SU-DHL-6 (cell line): Measurements from ENCODE around the gene CAMKK1.

Source experiments
- H2AFZ ChIP-seq: fragments of 200-600 bp; sonication (generic); 2 replicates; pipeline ENCODE4 v1.6.1; 2014; ENCODE audit warnings: low read depth, mild to moderate bottlenecking, moderate library complexity, mixed read lengths, antibody characterized with exemption, low read length; ENCODE audit not compliant: severe bottlenecking
- H3F3A ChIP-seq: fragments of 200-600 bp; shearing (Covaris generic); 2 replicates; pipeline ENCODE4 v1.6.0; 2016; ENCODE audit warnings: antibody characterized with exemption, mild to moderate bottlenecking; ENCODE audit not compliant: insufficient read depth
- H3K27ac ChIP-seq: fragments of 200-600 bp; sonication (generic); 2 replicates; pipeline ENCODE4 v1.5.1; 2016; ENCODE audit warnings: low read depth, mild to moderate bottlenecking, low read length, moderate library complexity, mixed read lengths
- H3K27me3 ChIP-seq: fragments of 200-600 bp; sonication (generic), shearing (Covaris generic); 2 replicates; pipeline ENCODE4 v1.6.0; 2014; ENCODE audit warnings: mild to moderate bottlenecking, low read length
- H3K36me3 ChIP-seq: fragments of 200-600 bp; sonication (generic); 2 replicates; pipeline ENCODE4 v1.6.1; 2014; ENCODE audit warnings: mild to moderate bottlenecking, low read length, mixed read lengths
- H3K4me2 ChIP-seq: fragments of 300-600, 200-600 bp; shearing (Covaris generic), sonication (generic); 2 replicates; pipeline ENCODE4 v1.6.0; 2014; ENCODE audit warnings: low read length, low read depth, mild to moderate bottlenecking; ENCODE audit not compliant: poor library complexity, severe bottlenecking
- H3K4me3 ChIP-seq: fragments of 200-600 bp; sonication (generic); 2 replicates; pipeline ENCODE4 v1.5.1; 2014; ENCODE audit warnings: antibody characterized with exemption, low read length, mild to moderate bottlenecking, mixed read lengths; ENCODE audit not compliant: insufficient read depth, poor library complexity, severe bottlenecking
- H3K79me2 ChIP-seq: fragments of 200-600 bp; sonication (generic); 2 replicates; pipeline ENCODE4 v1.6.1; 2014; ENCODE audit warnings: mild to moderate bottlenecking, low read length, moderate library complexity; ENCODE audit not compliant: insufficient read depth
- H3K9ac ChIP-seq: fragments of 200-600 bp; sonication (generic); 2 replicates; pipeline ENCODE4 v1.7.0; 2014; ENCODE audit warnings: mild to moderate bottlenecking, low read length
- H3K9me2 ChIP-seq: fragments of 200-600 bp; sonication (generic); replicated peaks from 2 replicates; pipeline ENCODE4 v1.6.1; 2014; ENCODE audit warnings: low read length; ENCODE audit not compliant: insufficient read depth
- H3K9me3 ChIP-seq: fragments of 200-600 bp; sonication (generic); 2 replicates; pipeline ENCODE4 v1.6.1; 2014; ENCODE audit warnings: low read length, mixed read lengths; ENCODE audit not compliant: insufficient read depth
- H4K20me1 ChIP-seq: fragments of 200-600 bp; sonication (generic); 2 replicates; pipeline ENCODE4 v1.6.1; 2014; ENCODE audit warnings: low read depth, mild to moderate bottlenecking, antibody characterized with exemption, low read length, moderate library complexity, mixed read lengths
- CTCF ChIP-seq: fragments of 200-600 bp; sonication (generic); IDR thresholded peaks from one replicate; pipeline ENCODE4 v1.5.1; 2017; ENCODE audit warnings: antibody characterized with exemption, mild to moderate bottlenecking, low read length, moderate library complexity; ENCODE audit not compliant: insufficient read depth, poor library complexity, severe bottlenecking
- EZH2phosphoT487 ChIP-seq: fragments of 200-600 bp; sonication (generic), shearing (Covaris generic); conservative IDR thresholded peaks from 2 replicates; pipeline ENCODE4 v1.6.1; 2018; ENCODE audit warnings: mild to moderate bottlenecking, antibody characterized with exemption, low read length, moderate library complexity, mixed read lengths

Gene CAMKK1

GRCh38 chr17:3892095-3892998, 506 bp downstream of the CAMKK1 start:
- Histone ChIP-seq H3K9me3 (no peaks in the 10 kb centered on the region), H3K36me3 (no peaks in the 10 kb centered on the region), H3K4me3 (peak overlapping the region; percentile 64), H3K4me2 (peak overlapping the region; percentile 86), H3K27me3 (no peaks in the 10 kb centered on the region), H3K27ac (no peak overlapping the region), H3K9me2 (no peaks in the 10 kb centered on the region), H4K20me1 (no peaks in the 10 kb centered on the region), H3K9ac (peak overlapping the region; percentile 55), H2AFZ (peak overlapping the region; percentile 51), H3F3A (peaks cover 5% of the 10 kb centered on the region), H3K79me2 (no peaks in the 10 kb centered on the region)
- TF ChIP-seq CTCF (no peak), EZH2phosphoT487 (no peak)

- H3K36me3 ChIP-seq = no peaks in the 10 kb centered on the region
- no peak overlapping the region for H2AFZ ChIP-seq
- no peaks in the 10 kb centered on the region for H3K27me3 ChIP-seq
- no peaks in the 10 kb centered on the region for H3K9me3 ChIP-seq
- no peaks in the 10 kb centered on the region for H3K9me2 ChIP-seq
- no peak for TF ChIP-seq EZH2phosphoT487
- TF ChIP-seq CTCF = no peak
- no peaks in the 10 kb centered on the region for H4K20me1 ChIP-seq
- no peak overlapping the region for H3K4me3 ChIP-seq
- no peak overlapping the region for H3K4me2 ChIP-seq
- peaks cover 5% of the 10 kb centered on the region for H3F3A ChIP-seq
- no peak overlapping the region for H3K27ac ChIP-seq
- no peaks in the 10 kb centered on the region for H3K79me2 ChIP-seq
- no peak overlapping the region for H3K9ac ChIP-seq
Measured at GRCh38 chr17:3891626-3892094, 1.2 kb downstream of the CAMKK1 start.

- Histone ChIP-seq H3K4me2 (no peak overlapping the region), H3K36me3 (no peaks in the 10 kb centered on the region), H3K9me3 (no peaks in the 10 kb centered on the region), H3K9me2 (no peaks in the 10 kb centered on the region), H3K27ac (no peak overlapping the region), H3K9ac (no peak overlapping the region), H3K79me2 (no peaks in the 10 kb centered on the region), H2AFZ (no peak overlapping the region), H4K20me1 (no peaks in the 10 kb centered on the region), H3K27me3 (no peaks in the 10 kb centered on the region), H3K4me3 (no peak overlapping the region), H3F3A (peaks cover 5% of the 10 kb centered on the region)
- TF ChIP-seq CTCF (no peak), EZH2phosphoT487 (no peak)
Measured at GRCh38 chr17:3890878-3891219, 2.0 kb downstream of the CAMKK1 start.
